ENCODE measurements around the gene TPSB2. TPM values are rescaled to one million over a fixed set of nuclear protein-coding genes. Genes with fewer than 3 reads are reported as not detected.
"Not testable (repeated sequence)": the region's sequence is repeated elsewhere in the genome, so short reads cannot be mapped to it uniquely, and the experiment has no call there.

The TPSB2 gene
- total RNA-seq, 3 donors from 2014 or later = 3.7 to 21.0 (median 8.2) TPM

GRCh38 chr16:1258225-1258600, 28.2 kb upstream of the TPSB2 start:
- H3K4me1 ChIP-seq (ENCODE audit: low read depth) = no peaks in the 10 kb centered on the region
- H3K9me3 ChIP-seq = no peaks in the 10 kb centered on the region
- intact Hi-C loops (cut with DNase I, micrococcal nuclease) = no loop called here
- ATAC-seq = no peak
- DNase-seq = peak in 1 of 3 donors; percentile 45
- no peaks in the 10 kb centered on the region for H3K36me3 ChIP-seq (ENCODE audit: low read depth)
- no peak overlapping the region for H3K4me3 ChIP-seq
- TF ChIP-seq CTCF (IDR thresholded peaks at IDR 0.05) = no peak

GRCh38 chr16:1257561-1258224, 27.7 kb upstream of the TPSB2 start:
- Histone ChIP-seq H3K9me3 (no peaks in the 10 kb centered on the region), H3K36me3 (ENCODE audit: low read depth) (no peaks in the 10 kb centered on the region), H3K4me3 (no peak overlapping the region), H3K4me1 (ENCODE audit: low read depth) (no peaks in the 10 kb centered on the region)
- ATAC-seq (no peak), DNase-seq (peak in 1 of 3 donors; percentile 29)
- intact Hi-C loops (cut with DNase I, micrococcal nuclease) = no loop called here
- TF ChIP-seq CTCF (IDR thresholded peaks at IDR 0.05) = no peak

GRCh38 chr16:1256874-1257322, 26.9 kb upstream of the TPSB2 start:
- ATAC-seq (no peak), DNase-seq (peak in 1 of 3 donors; percentile 53)
- no peaks in the 10 kb centered on the region for H3K4me1 ChIP-seq (ENCODE audit: low read depth)
- intact Hi-C loops (cut with DNase I, micrococcal nuclease) = no loop called here
- H3K9me3 ChIP-seq = no peaks in the 10 kb centered on the region
- no peaks in the 10 kb centered on the region for H3K36me3 ChIP-seq (ENCODE audit: low read depth)
- no peak overlapping the region for H3K4me3 ChIP-seq
- TF ChIP-seq CTCF (IDR thresholded peaks at IDR 0.05) = no peak

- H3K36me3 ChIP-seq (ENCODE audit: low read depth); H3K4me3 ChIP-seq; intact Hi-C loops (cut with DNase I, micrococcal nuclease); H3K9me3 ChIP-seq; H3K4me1 ChIP-seq (ENCODE audit: low read depth); ATAC-seq: not testable (repeated sequence)
- DNase-seq = peak in 1 of 3 donors; percentile 40
These were observed 26.4 kb upstream of the TPSB2 start for GRCh38 chr16:1256296-1256873.

GRCh38 chr16:1255276-1256122, 25.5 kb upstream of the TPSB2 start, which contains the start of gene TPSD1:
TPSD1 (plus strand) TSS chr16:1256069; CDS start chr16:1256281, 212 bp downstream.
- H3K4me1 ChIP-seq (ENCODE audit: low read depth); H3K4me3 ChIP-seq; H3K36me3 ChIP-seq (ENCODE audit: low read depth); H3K9me3 ChIP-seq; intact Hi-C loops (cut with DNase I, micrococcal nuclease): not testable (repeated sequence)
- peak in 1 of 3 donors; percentile 40 for DNase-seq
- peak; percentile 31 for ATAC-seq

GRCh38 chr16:1254821-1255220, 24.8 kb upstream of the TPSB2 start:
- intact Hi-C loops (cut with DNase I, micrococcal nuclease); ATAC-seq; H3K9me3 ChIP-seq; H3K4me3 ChIP-seq; H3K4me1 ChIP-seq (ENCODE audit: low read depth); H3K36me3 ChIP-seq (ENCODE audit: low read depth): not testable (repeated sequence)
- peak in 1 of 3 donors; percentile 26 for DNase-seq

- peak; percentile 8 for ATAC-seq
- H3K4me3 ChIP-seq; H3K9me3 ChIP-seq; H3K4me1 ChIP-seq (ENCODE audit: low read depth); DNase-seq; intact Hi-C loops (cut with DNase I, micrococcal nuclease); H3K36me3 ChIP-seq (ENCODE audit: low read depth): not testable (repeated sequence)
These were observed 23.8 kb upstream of the TPSB2 start for GRCh38 chr16:1253701-1254364.

GRCh38 chr16:1249031-1249755, 19.2 kb upstream of the TPSB2 start:
- intact Hi-C loops (cut with DNase I, micrococcal nuclease); H3K9me3 ChIP-seq; H3K4me1 ChIP-seq (ENCODE audit: low read depth); H3K4me3 ChIP-seq; H3K36me3 ChIP-seq (ENCODE audit: low read depth): not testable (repeated sequence)
- peak; percentile 93 for ATAC-seq
- peak in 1 of 3 donors; percentile 24 for DNase-seq

GRCh38 chr16:1247903-1248537, 18.0 kb upstream of the TPSB2 start:
- DNase-seq = peak in 1 of 3 donors; percentile 8
- intact Hi-C loops (cut with DNase I, micrococcal nuclease) = not testable (repeated sequence)

More at GRCh38 chr16:1247903-1248537, 18.0 kb upstream of the TPSB2 start:
- H3K4me1 ChIP-seq (ENCODE audit: low read depth); H3K9me3 ChIP-seq; ATAC-seq; H3K36me3 ChIP-seq (ENCODE audit: low read depth); H3K4me3 ChIP-seq: not testable (repeated sequence)

All from mucosa of descending colon (tissue), 3 donors.